Renal cortex interstitium (tissue), 15 donors: Measurements from ENCODE around the gene HTR3A. TPM values are rescaled to one million over a fixed set of nuclear protein-coding genes. Genes with fewer than 3 reads are reported as not detected.
A peak's percentile ranks its signal among the peaks of the same experiment; 100 is the strongest.
"Not testable (repeated sequence)": the region's sequence is repeated elsewhere in the genome, so short reads cannot be mapped to it uniquely, and the experiment has no call there.

Source experiments
- DNase-seq, 11 donors: peaks; one replicate each; pipeline ENCODE4 v3.0.0-alpha.2; 2013; ENCODE audit warnings: low read depth in 9 of 11, low spot score in 4 of 11; ENCODE audit errors: extremely low read depth in 1 of 11
- long read RNA-seq, 16 experiments: transcript quantifications; one replicate each; lab custom pipeline, GENCODE V29; 2026
- polyA plus RNA-seq, 3 donors: library from polyadenylated mRNA; unstranded; fragments of 120-200 nt; gene quantifications; one replicate each; pipeline ENCODE4 v1.2.1, GENCODE V29; 2013; ENCODE audit not compliant: insufficient read length in 3 of 3

The HTR3A gene
- under 1 TPM; 0.07 to 0.30 (median 0.22) TPM for polyA plus RNA-seq
- long read RNA-seq, donor 1 = 0 reads
- long read RNA-seq, donor 2 = 0 reads
- long read RNA-seq, donor 3 = 0 reads
- long read RNA-seq, donor 4 = 0 reads
- long read RNA-seq, donor 5 = 0 reads
- long read RNA-seq, donor 6 = 0 reads
- long read RNA-seq, donor 7 = 0 reads
- long read RNA-seq, donor 8 = 0 reads
- long read RNA-seq, donor 9 = 0 reads
- long read RNA-seq, donor 10 = 0 reads
- long read RNA-seq, donor 11 = 0 reads
- long read RNA-seq, donor 12 = 0 reads
- long read RNA-seq, donor 13 = 0 reads
- long read RNA-seq, donor 14 = 0 reads
- long read RNA-seq, donor 15 = 0 reads
- long read RNA-seq, donor 16 = 0 reads

DNA sequence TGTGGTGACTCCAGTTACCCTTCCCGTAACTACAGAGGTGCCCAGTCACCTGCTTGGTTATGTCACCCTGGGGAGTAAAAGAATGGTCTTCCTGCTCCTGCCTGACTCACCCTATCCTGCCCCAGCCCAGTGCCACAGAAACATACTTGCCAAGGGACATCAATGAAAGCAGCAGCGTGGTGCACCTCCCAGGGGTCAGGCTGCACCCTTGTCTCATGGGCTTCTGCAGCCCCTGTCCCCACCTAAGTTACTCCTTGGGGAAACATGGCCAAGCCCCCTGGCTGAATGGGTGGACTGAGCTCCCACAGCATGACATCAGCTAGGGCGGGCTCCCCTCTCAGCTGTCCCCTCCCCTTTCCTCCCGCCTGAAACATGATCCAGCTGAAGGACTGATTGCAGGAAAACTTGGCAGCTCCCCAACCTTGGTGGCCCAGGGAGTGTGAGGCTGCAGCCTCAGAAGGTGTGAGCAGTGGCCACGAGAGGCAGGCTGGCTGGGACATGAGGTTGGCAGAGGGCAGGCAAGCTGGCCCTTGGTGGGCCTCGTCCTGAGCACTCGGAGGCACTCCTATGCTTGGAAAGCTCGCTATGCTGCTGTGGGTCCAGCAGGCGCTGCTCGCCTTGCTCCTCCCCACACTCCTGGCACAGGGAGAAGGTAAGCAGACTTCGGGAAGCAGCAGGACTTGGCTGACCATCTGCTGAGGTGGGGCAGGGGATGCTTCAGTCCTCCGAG lies at the start of gene HTR3A:
Gene HTR3A, plus strand, starts transcription at position 368 of the 730 bp plus-strand sequence. Its CDS starts 218 bp downstream, at position 586.
- peak in 10 of 11 donors; percentile 55 to 85 (median 76) for DNase-seq

DNA sequence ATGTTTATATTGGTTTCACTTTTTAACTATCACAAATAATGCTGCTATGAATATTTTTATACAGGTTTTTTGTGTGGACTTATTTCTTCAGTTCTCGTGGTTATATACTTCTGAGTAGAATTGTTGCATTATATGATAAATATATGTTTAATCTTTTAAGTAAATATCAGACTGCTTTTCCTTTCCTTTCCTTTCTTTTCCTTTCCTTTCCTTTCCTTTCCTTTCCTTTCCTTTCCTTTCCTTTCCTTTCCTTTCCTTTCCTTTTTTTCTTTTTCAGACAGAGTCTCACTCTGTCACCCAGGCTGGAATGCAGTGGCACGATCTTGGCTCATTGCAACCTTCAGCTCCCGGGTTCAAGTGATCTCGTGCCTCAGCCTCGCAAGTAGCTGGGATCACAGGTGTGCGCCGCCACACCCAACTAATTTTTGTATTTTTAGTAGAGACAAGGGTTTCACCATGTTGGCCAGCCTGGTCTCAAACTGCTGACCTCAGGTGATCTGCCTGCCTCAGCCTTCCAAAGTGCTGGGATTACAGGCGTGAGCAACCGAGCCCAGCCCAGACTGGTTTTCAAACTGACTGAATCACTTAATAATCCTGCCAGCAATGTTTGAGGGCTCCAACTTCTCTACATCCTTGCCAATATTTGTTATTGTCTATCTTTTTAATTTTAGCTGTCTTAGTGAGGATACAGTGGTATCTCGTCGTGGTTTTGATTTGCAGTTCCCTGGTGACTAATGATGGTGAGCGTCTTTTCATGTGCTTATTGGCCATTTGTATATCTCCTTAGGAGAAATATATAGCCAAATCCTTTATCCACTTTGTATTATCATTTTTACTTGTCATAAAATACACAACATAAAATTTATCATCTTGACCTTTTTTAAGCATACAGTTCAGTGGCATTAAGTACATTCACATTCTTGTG lies 48.4 kb upstream of the HTR3A start:
- DNase-seq = no peak

DNA sequence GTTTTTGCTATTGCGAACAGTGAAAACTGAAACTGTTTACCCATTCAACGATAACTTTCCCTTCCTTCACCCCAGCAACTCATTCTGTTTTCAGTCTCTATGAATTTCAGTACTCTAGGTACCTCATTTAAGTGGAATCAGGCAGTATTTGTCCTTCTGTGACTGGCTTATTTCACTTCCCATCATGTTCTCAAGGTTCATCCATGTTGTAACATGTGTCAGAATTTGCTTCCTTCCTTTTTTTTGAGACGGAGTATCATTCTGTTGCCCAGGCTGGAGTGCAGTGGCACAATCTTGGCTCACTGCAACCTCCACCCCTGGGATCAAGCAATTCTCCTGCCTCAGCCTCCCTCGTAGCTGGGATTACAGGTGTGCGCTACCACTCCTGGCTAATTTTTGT lies 46.6 kb upstream of the HTR3A start:
- no peak for DNase-seq

DNA sequence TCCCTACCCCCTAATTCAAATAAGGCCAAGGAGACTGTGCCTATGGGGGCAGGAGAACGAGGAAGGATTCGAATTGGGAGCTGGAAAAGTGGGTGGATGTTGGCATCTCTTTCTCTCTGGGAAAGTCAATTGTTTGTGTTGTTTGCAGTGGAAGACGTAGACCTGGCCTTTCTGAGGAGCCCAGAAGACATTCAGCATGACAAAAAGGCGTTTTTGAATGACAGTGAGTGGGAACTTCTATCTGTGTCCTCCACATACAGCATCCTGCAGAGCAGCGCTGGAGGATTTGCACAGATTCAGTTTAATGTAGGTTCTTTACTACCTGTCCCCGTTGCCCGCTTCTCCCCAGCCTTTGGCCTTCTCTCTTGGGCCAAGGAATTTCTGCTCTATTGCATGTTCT lies 42.1 kb upstream of the HTR3A start:
- no peak for DNase-seq

DNA sequence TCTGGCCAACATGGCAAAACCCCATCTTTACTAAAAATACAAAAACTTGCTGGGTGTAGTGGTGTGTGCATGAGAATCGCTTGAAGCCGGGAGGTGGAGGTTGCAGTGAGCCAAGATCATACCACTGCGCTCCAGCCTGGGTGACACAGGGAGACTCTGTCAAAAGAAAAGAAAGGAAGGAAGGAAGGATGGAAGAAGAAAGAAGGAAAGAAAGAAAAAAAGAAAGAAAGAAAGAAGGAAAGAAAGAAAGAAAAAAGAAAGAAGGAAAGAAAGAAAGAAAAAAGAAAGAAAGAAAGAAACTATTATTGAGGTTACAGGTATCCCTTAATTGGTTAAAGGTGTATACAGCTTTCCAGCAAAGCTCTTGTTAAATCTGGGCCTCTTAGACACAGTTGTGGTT lies 40.7 kb upstream of the HTR3A start:
- DNase-seq = not testable (repeated sequence)

DNA sequence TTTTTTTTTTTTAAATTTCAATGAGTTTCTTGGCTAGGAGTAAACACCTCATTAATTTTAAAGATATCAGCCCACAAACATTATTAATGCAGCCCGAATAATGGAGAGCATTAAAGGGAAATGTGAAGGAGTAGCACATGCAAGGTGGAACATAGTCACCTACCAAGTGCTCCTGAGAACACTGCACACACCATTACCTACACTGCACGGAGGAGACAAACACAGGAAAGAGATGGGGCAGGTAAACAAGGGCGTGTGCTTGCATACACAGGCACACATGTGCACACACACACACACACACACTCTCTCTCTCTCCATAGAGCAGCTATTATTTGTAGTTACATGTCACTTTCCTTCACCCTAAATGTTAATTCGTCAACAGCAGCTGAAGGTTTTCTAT lies 40.1 kb upstream of the HTR3A start:
- DNase-seq = no peak

DNA sequence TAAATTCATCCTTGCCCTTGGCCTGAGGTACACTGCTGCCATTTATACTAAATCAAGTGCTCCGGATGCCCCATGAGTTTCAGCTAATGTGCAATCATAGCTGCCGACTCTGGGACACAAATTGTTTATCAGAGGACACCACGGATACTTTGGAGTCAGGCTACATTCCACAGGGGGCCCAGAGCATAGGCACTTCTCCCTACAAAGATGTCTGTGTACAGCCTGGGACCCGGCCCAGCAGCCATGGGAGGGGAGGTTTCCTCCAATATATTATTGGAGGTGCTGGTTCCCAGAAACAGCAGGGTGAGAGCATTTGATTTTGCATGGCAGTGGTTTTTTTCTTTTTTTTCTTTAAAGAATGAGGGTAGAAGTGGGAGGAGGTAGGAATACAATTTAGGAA lies 39.0 kb upstream of the HTR3A start:
- no peak for DNase-seq

DNA sequence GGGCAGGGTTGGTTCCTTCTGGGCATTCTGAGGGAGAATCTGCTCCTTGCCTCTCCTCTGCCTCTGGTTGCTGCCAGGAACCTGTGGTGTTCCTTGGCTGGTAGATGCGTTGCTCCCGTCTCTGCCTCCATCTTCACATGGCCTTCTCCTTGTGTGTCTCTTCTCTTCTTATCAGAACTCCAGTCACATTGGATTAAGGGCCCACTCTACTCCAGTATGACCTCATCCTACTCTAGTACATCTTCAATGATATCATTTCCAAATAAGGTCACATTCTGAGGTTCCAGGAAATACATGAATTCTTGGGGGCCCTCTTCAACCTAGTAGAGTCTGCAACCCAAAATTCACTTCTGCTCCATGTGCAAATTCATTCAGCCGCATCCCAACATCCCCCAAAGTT lies 37.0 kb upstream of the HTR3A start:
- no peak for DNase-seq

DNA sequence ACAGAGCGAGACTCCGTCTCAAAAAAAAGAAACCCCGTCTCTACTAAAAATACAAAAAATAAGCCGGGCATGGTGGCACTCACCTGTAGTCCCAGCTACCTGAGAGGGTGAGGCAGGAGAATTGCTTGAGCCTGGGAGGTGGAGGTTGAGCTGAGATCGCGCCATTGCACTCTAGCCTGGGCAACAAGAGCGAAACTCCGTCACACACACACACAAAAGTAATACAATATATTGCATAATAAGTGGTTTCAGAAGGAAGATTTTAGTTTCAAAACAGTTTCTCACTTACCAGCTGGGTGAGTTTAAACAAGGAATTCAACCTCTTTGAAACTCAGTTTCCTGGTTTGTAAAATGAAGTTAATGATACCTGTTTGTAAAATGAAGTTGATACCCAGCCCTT lies 32.7 kb upstream of the HTR3A start:
- no peak for DNase-seq

DNA sequence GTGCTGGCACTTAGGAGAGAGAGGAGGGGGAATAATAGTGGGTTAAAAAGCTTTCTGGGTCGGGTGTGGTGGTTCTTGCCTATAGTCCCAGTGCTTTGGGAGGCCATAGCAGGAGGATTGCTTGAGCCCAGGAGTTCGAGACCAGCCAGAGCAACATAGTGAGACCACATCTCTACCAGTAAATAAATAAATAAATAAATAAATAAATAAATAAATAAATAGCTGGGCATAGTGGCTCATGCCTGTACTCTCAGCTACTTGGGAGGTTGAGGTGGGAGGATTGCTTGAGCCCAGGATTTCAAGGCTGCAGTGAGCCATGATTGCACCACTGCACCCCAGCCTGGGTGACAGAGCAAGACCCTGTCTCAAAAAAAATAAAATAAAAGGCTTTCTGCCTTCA lies 28.7 kb upstream of the HTR3A start:
- not testable (repeated sequence) for DNase-seq

DNA sequence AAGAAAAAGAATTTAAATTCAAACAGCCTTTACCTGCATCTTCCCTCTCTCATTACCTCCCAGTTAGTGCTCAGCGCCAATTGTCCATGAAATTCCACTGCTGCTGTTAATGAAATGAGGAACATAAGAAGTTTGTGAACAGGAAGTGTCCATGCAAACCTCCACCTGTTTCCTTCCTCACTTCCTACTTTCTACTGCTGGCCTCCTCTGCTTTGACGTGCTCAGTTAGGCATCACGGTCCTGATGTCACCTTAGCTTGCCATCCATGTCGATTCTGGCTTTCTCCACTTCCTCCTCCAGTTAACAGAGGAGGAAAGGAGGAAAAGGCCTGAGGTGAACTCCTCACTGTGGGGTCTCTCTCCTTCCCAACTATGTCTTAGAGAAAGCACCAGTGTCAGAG lies 26.9 kb upstream of the HTR3A start:
- no peak for DNase-seq

DNA sequence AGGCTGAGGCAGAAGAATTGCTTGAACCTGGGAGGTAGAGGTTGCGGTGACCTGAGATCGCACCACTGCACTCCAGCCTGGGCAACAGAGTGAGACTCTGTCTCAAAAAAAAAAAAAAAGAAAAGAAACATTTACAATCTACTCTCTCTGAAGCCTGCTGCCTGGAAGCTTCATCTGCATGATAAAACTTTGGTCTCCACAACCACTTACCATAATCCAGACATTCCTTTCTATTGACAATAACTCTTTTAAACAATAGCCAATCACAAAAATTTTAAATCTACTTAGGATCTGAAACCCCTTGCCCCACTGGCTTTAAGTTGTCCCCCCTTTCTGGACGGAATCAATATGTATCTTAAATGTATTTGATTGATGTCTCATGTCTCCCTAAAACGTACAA lies 25.0 kb upstream of the HTR3A start:
- DNase-seq = no peak

DNA sequence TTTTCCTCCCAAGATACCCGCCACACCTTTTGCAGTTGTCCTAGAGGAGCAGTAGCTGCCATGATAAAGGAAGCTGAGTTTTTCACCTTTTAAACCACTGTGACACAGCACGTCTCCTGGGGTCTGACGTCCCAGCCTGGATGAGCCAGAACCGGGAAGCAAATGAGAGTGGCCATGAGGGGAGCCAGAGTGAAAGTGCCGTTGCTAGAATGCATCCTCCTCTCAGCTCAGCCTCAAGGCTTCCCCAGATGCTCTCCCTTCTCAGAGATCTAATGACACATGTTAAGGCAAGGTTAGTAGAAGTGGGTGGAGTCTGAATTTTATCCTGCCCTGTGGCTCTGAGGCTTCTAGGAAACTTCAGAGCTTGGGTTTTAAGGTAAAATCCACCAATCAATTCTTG lies 23.4 kb upstream of the HTR3A start:
- DNase-seq = no peak

DNA sequence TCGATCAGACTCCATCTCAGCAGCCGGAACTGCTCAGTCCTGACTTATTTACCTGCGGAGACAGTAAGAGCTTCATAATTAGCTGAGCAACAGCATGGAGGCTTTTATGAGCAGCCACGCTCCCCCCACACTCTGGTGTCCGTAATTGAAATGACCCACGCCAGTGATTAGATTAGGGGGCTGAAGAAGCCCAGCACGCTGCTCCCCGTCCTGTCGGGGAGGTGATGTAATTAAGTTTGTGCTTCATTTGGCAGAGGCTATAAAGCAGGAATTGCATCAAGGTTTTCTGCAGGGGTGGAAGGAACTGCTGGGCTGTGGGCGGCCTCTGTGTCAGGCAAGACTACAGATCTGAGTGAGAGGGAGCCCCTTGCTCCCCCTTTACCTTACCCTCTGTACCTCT lies 22.8 kb upstream of the HTR3A start:
- peak in 1 of 11 donors; percentile 9 for DNase-seq

DNA sequence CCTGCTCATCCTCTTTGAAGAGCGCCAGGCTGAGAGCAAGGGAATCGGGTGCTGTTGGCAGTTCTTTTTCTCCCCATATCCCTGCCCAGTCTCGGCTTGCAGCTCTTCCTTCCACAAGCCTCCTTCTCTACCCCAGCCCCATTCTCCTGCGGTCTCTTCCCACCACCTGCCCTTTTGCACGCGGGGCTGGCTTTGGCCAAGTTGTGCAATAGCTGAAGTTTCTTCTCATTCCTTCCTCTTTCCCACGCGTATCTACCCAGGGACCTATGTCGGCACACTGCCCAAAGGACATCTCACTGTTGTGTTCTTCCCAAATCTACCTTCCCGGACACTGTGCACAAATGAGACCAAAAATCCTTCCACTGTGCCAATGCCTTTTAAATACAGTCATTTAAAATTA lies 22.3 kb upstream of the HTR3A start:
- DNase-seq = no peak

DNA sequence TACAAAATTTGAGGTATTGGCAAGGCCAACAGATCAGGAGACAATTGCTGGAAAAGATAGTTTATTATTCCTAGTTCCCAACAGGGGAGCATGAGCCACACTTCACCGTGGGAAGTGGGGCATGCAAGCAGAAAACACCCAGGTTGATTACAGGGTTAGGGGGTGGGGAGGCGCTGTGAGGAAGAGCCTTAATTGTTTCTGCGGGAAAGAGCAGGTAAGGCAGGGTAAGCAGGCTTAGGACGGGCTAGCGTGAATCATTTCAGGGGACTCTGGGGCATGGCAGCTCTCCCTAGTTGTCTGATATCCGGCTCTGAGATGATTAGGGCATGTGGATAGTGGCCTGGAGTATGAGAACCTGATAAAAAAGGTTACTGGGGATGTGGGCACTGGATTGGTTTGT lies 20.7 kb upstream of the HTR3A start:
- DNase-seq = no peak

DNA sequence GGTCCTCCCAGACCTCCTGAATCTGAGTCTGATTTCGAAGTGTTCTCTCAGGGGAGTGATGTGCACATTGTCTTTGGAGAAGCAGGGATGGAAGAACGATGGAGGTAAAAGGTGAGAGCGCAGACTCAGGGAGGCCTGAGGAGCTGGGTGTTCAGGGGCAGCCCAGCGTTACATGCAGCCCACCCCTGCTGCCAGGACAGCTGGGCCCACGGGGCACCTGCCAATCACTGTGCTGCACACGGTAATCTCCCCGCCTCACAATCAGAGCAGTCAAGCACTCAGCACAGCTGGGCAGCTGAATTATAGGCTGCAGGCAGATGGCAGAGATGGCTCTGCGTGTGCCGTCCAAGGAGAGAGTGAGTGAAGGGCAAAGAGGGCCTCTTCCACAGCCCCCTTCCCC lies 17.9 kb upstream of the HTR3A start:
- DNase-seq = no peak

DNA sequence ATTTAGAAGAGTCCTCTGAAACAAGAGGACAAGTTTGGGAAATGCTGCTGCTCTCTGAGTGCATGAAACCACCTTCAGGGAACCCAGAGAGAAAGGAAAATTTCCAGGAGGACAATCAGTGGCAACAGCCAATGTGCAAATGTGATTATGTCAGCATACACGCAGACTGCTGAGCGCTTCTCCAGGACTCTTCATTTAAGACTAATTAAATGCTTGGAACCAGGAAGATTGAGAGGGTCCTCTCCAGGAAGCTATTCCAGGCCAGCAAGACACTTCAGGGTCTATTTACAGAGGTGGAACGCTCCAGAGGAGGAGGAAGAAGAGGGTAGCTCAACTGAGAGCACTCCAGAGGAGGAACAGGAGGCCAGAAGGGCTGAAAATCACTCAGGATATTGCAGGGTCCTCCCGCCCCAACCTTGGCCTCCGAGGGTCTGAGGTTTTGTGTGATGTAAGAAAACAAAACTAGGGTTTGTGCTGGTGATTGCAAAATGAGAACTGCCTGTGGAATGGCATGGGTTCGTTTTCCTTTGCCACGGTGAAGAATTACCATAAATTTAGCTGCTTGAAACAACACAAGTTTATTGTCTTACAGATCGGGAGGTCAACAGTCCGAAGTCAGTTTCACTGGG lies 14.1 kb upstream of the HTR3A start:
- no peak for DNase-seq

DNA sequence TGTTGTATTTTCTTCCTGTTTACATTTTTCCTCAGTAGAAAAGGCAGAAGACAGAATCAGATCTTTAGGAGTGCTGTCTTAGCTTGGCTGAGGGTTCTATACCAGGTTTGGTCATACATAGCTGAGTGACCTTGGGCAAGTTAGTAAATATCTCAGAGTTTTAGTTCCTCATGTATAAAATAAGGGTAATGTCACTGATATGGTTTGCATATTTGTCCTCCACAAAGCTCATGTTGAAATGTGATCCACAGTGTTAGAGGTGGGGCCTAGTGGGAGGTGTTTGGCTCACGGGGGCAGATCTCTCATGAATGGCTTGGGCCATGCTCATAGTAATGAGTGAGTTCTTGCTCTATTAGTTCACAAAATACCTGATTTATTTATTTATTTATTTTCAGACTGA lies 7.5 kb upstream of the HTR3A start:
- DNase-seq = no peak
